Psoas muscle (tissue), 8 donors: Measurements from ENCODE around the gene PALLD. TPM values are rescaled to one million over a fixed set of nuclear protein-coding genes. Genes with fewer than 3 reads are reported as not detected.

ENCODE experiments used
- ATAC-seq, 4 donors: fragments of 200-7000 bp; cut with Tn5 transposase; one replicate each; pipeline ENCODE4 v1.9.1; 2020; ENCODE audit warnings: moderate library complexity in 3 of 4, mild to moderate bottlenecking in 2 of 4
- DNase-seq, 2 donors: peaks; one replicate each; pipeline ENCODE4 v3.0.0-alpha.2; 2020
- H3K27ac ChIP-seq: fragments of 200-600 bp; one replicate; pipeline ENCODE4 v1.8.0; 2022
- H3K27me3 ChIP-seq, 3 donors: fragments of 200-600 bp in 1 of 3; one replicate each; pipeline versions ENCODE4 v1.6.1 to v1.8.0; 2013 to 2022; ENCODE audit warnings: low read length in 2 of 3, mild to moderate bottlenecking in 2 of 3, moderate library complexity in 1 of 3; ENCODE audit not compliant: insufficient read depth in 3 of 3
- H3K36me3 ChIP-seq, 2 donors: fragments of 200-600 bp in 1 of 2; one replicate each; pipeline versions ENCODE4 v1.6.1 to v1.8.0; 2013 to 2022; ENCODE audit warnings: low read depth in 1 of 2, mild to moderate bottlenecking in 1 of 2, moderate library complexity in 1 of 2; ENCODE audit not compliant: insufficient read depth in 1 of 2
- H3K4me1 ChIP-seq: fragments of 200-600 bp; one replicate; pipeline ENCODE4 v1.8.0; 2022
- H3K4me3 ChIP-seq: fragments of 200-600 bp; one replicate; pipeline ENCODE4 v1.8.0; 2022; ENCODE audit warnings: mild to moderate bottlenecking
- H3K9me3 ChIP-seq: fragments of 200-600 bp; one replicate; pipeline ENCODE4 v1.8.0; 2022
- CTCF ChIP-seq: fragments of 200-600 bp; IDR thresholded peaks from one replicate; pipeline ENCODE4 v1.8.0; 2022; ENCODE audit warnings: antibody characterized with exemption
- WGBS, 3 donors: extraction: QIAGEN DNeasy Blood & Tissue Kit; methylation state at CpG; one replicate each; pipeline versions ENCODE4 v1.1.6 to v1.1.7; 2013; 5-methylcytosine and 5-hydroxymethylcytosine counted together
- intact Hi-C, 2 donors: fragments of 100-400 bp; cut with DNase I; formaldehyde crosslinking; loops; one replicate each; pipeline versions ENCODE4 v1.11.0 to v1.14.2; 2022
- polyA plus RNA-seq, 3 donors: library from polyadenylated mRNA; stranded (reverse); fragments of 200-250 nt; gene quantifications; one replicate each; pipeline ENCODE4 v1.2.3, GENCODE V29; 2013
- total RNA-seq, 4 donors: library from RNA; stranded (reverse); fragmentation: NEBNext Ultra II Directional in 2 of 4; extraction: Animal tissue kit (Norgen Biotek cat#: 25700) in 2 of 4; gene quantifications; one replicate each; pipeline versions ENCODE4 v1.2.1 to v1.2.4, GENCODE V29; 2021 to 2023
- donor health status: healthy with polysubstance abuse.
- donor health status: DM: no; HTN: no; CAD: no; lungs with moderate emphysema.
- donor health status: Bipolar disorder and iron deficiency.
- donor health status: healthy.
- donor health status: DM: yes; HTN: yes; CAD: no.
- donor health status: DM: no; HTN: no; CAD: no.
- donor health status: DM: no; HTN: no; CAD: no.
- donor health status: DM: yes; HTN: yes; CAD: no.

PALLD gene
- total and polyA plus RNA-seq, 7 donors = 19.2 to 245 (median 168) TPM

GRCh38 chr4:168731006-168731636, 234.3 kb downstream of the PALLD start:
- peak in 3 of 4 donors; percentile 19 to 69 (median 62) for ATAC-seq
- 69 to 81% (median 72%) methylated on average over 6 of the region's 6 CpGs for WGBS, 3 donors
- intact Hi-C loops = no loop called here

GRCh38 chr4:168731706-168732414, 235.0 kb downstream of the PALLD start:
- peaks cover 27% of the 10 kb centered on the region for H3K4me1 ChIP-seq
- no peak overlapping the region for H3K27ac ChIP-seq
- no peaks in the 10 kb centered on the region for H3K9me3 ChIP-seq
- WGBS, 3 donors = 80 to 92% (median 84%) methylated on average over 6 of the region's 6 CpGs
- no peak for TF ChIP-seq CTCF
- intact Hi-C loops = no loop called here
- DNase-seq = no peak
- H3K36me3 ChIP-seq = no peaks in the 10 kb centered on the region
- no peaks in the 10 kb centered on the region for H3K27me3 ChIP-seq
- no peak overlapping the region for H3K4me3 ChIP-seq
- ATAC-seq = no peak

More at GRCh38 chr4:168731006-168731636, 234.3 kb downstream of the PALLD start:
- no peaks in the 10 kb centered on the region for H3K9me3 ChIP-seq
- no peak overlapping the region for H3K27ac ChIP-seq
- no peaks in the 10 kb centered on the region for H3K36me3 ChIP-seq
- DNase-seq = no peak
- no peak for TF ChIP-seq CTCF
- no peak overlapping the region for H3K4me3 ChIP-seq
- peaks cover 27% of the 10 kb centered on the region for H3K4me1 ChIP-seq
- H3K27me3 ChIP-seq = no peaks in the 10 kb centered on the region

GRCh38 chr4:168732714-168733113, 235.9 kb downstream of the PALLD start:
- peak; percentile 40 to 75 (median 60) for ATAC-seq
- no peak for TF ChIP-seq CTCF
- no peaks in the 10 kb centered on the region for H3K9me3 ChIP-seq
- H3K4me1 ChIP-seq = peaks cover 27% of the 10 kb centered on the region
- H3K4me3 ChIP-seq = no peak overlapping the region
- no peaks in the 10 kb centered on the region for H3K27me3 ChIP-seq
- H3K36me3 ChIP-seq = no peaks in the 10 kb centered on the region
- H3K27ac ChIP-seq = no peak overlapping the region
- no peak for DNase-seq
- 59 to 78% (median 61%) methylated on average over 2 of the region's 2 CpGs for WGBS, 3 donors
- intact Hi-C loops = no loop called here

- no peak overlapping the region for H3K4me3 ChIP-seq
- ATAC-seq = no peak
- WGBS, 3 donors = 77 to 82% (median 82%) methylated on average over 11 of the region's 11 CpGs
Measured at GRCh38 chr4:168734703-168735678, 238.1 kb downstream of the PALLD start.

More at GRCh38 chr4:168734703-168735678, 238.1 kb downstream of the PALLD start:
- H3K4me1 ChIP-seq = peaks cover 26% of the 10 kb centered on the region
- no peak for TF ChIP-seq CTCF
- H3K27me3 ChIP-seq = no peaks in the 10 kb centered on the region
- no peak overlapping the region for H3K27ac ChIP-seq
- no peak for DNase-seq
- H3K9me3 ChIP-seq = no peaks in the 10 kb centered on the region
- intact Hi-C loops = no loop called here
- no peaks in the 10 kb centered on the region for H3K36me3 ChIP-seq
